K562 (cell line): ENCODE measurements around the gene ADAP1. TPM values are rescaled to one million over a fixed set of nuclear protein-coding genes. Genes with fewer than 3 reads are reported as not detected.

Experiments
- CGGBP1 ChIP-seq: fragments of 250-450 bp; sonication (Bioruptor Pico); IDR thresholded peaks from 2 replicates; pipeline ENCODE4 v1.9.0; 2021; ENCODE audit warnings: mild to moderate bottlenecking
- CSDE1 ChIP-seq, 2 experiments: fragments of 450-650 bp; IDR thresholded peaks; 2 replicates each; pipeline ENCODE4 v1.6.1; 2016; ENCODE audit warnings: mild to moderate bottlenecking in 1 of 2
- HINFP ChIP-seq: fragments of 450-650 bp; conservative IDR thresholded peaks from 2 replicates; pipeline ENCODE4 v1.6.1; 2016; ENCODE audit warnings: missing genetic modification characterization, low read depth, mild to moderate bottlenecking, control low read depth, missing compliant biosample characterization
- KDM5B ChIP-seq: fragments of 200-600 bp; sonication (generic); IDR thresholded peaks from 2 replicates; pipeline ENCODE4 v1.6.1; 2012; ENCODE audit warnings: low read depth, mild to moderate bottlenecking, moderate library complexity, low read length, control low read depth, inconsistent platforms; ENCODE audit not compliant: insufficient replicate concordance
- L3MBTL2 ChIP-seq: fragments of 450-650 bp; IDR thresholded peaks from 2 replicates; pipeline ENCODE4 v1.6.1; 2016; ENCODE audit warnings: mild to moderate bottlenecking, moderate library complexity
- LARP7 ChIP-seq: fragments of 450-650 bp; IDR thresholded peaks from 2 replicates; pipeline ENCODE4 v1.6.1; 2016
- NFIX ChIP-seq: fragments of 250-450 bp; sonication (Bioruptor Pico); IDR thresholded peaks from 2 replicates; pipeline ENCODE4 v1.4.0; 2020; ENCODE audit warnings: low read depth, mild to moderate bottlenecking, moderate library complexity
- PHF8 ChIP-seq: fragments of 200-600 bp; sonication (generic); IDR thresholded peaks from 2 replicates; pipeline ENCODE4 v1.6.1; 2012; ENCODE audit warnings: mixed run types, mild to moderate bottlenecking, inconsistent platforms, low read length, moderate library complexity, borderline replicate concordance
- PML ChIP-seq: IDR thresholded peaks from 2 replicates; pipeline ENCODE4 v1.6.1; 2012; ENCODE audit warnings: low read length, inconsistent platforms
- POU5F1 ChIP-seq: fragments of 150-350 bp; IDR thresholded peaks from 2 replicates; pipeline ENCODE4 v1.6.1; 2014; ENCODE audit warnings: borderline replicate concordance, low read length, low read depth, mild to moderate bottlenecking; ENCODE audit not compliant: partially characterized antibody
- RNF219 ChIP-seq: fragments of 250-450 bp; sonication (Bioruptor Pico); IDR thresholded peaks from 2 replicates; pipeline ENCODE4 v1.5.0; 2022; ENCODE audit warnings: mild to moderate bottlenecking
- ZBTB33 ChIP-seq: sonication (generic); formaldehyde crosslinking; IDR thresholded peaks from 2 replicates; pipeline ENCODE4 v1.8.1; 2023; ENCODE audit warnings: mild to moderate bottlenecking, missing genetic modification reagents
- ZNF436 ChIP-seq: fragments of 250-450, 450-650 bp; sonication (Bioruptor Pico); formaldehyde crosslinking; IDR thresholded peaks from 2 replicates; pipeline ENCODE4 v1.7.0; 2020; ENCODE audit warnings: mild to moderate bottlenecking
- polyA plus RNA-seq, 8 experiments: library from polyadenylated mRNA; depleted of rRNA in 4 of 8; stranded (reverse) in 5 of 8; unstranded in 3 of 8; fragments of >200 nt; fragmentation: Nextera tagmentation in 2 of 8; fragmentation: Illumina TruSeq in 1 of 8; extraction: Ambion mirVana in 2 of 8; extraction: Trizol in 1 of 8; gene quantifications; 2 replicates each; pipeline versions ENCODE4 v1.2.1 to v1.2.3, GENCODE V29; 2011 to 2014; ENCODE audit warnings: inconsistent platforms in 1 of 8, missing spikeins in 1 of 8
- total RNA-seq, 7 experiments: library from RNA; depleted of rRNA in 6 of 7; stranded (reverse); fragments of >200 nt in 6 of 7; fragmentation: Illumina TruSeq in 2 of 7; extraction: Trizol in 2 of 7; gene quantifications; 2 replicates each; pipeline versions ENCODE4 v1.2.1 to v1.2.3, GENCODE V29; 2011 to 2021; ENCODE audit warnings: low replicate concordance in 1 of 7
- TF ChIP-seq, protein P1 (sequence below): sonication (generic); formaldehyde crosslinking; IDR thresholded peaks from 2 replicates; pipeline ENCODE4 v1.8.1; 2023; ENCODE audit warnings: mild to moderate bottlenecking, missing genetic modification reagents, moderate library complexity
- TF ChIP-seq, protein P2 (sequence below): fragments of 250-450 bp; sonication (Bioruptor Pico); IDR thresholded peaks from 2 replicates; pipeline ENCODE4 v1.8.0; 2021; ENCODE audit warnings: moderate library complexity, mild to moderate bottlenecking, inconsistent platforms

Gene ADAP1
- total and polyA plus RNA-seq, 9 of the 15 experiments (the other 6 are each of a cell fraction or from before 2014, with no cell fraction given), result 0.27 to 1.4 (median 0.52) TPM; not detected in 3

DNA sequence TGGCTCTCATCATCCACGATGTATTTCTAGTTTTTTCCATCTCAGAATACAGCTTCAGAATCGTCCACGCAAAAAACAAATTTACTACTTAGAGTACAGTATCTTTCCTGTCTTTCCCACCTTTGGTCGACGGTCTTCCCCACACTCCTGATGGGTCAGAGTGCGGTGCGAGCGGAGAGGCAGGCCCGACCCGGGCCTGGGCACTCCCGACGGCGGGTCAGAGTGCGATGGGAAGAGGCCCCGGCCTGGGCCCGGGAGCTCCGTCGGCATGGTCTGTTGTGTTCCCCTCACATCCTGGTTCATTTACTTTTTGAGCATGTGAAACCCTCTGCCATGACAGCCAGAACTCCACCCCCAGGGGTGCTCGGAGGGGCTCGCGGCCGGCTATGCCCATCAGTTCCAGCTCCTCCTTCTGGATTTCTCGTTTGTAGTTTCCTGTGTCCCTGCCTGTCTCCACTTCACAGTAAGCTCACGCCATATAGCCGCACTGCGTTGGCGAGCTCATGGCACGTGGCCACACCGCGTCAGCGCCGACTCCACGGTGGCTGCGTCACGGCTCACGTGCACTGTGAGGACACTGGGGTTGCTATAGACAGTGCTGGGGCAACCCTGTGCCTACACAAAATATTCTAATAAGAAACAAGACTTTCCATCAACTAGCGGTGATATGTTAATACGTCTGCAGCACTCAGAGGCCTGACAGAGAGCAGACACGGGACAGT lies 13.0 kb upstream of the ADAP1 start (continued):
- TF ChIP-seq, protein P1, sequence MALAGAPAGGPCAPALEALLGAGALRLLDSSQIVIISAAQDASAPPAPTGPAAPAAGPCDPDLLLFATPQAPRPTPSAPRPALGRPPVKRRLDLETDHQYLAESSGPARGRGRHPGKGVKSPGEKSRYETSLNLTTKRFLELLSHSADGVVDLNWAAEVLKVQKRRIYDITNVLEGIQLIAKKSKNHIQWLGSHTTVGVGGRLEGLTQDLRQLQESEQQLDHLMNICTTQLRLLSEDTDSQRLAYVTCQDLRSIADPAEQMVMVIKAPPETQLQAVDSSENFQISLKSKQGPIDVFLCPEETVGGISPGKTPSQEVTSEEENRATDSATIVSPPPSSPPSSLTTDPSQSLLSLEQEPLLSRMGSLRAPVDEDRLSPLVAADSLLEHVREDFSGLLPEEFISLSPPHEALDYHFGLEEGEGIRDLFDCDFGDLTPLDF (CRISPR knock-in tag), result no peak
- no peak for TF ChIP-seq RNF219
- no peak for TF ChIP-seq HINFP
- TF ChIP-seq LARP7, result no peak
- TF ChIP-seq L3MBTL2, result no peak
- TF ChIP-seq, protein P2, sequence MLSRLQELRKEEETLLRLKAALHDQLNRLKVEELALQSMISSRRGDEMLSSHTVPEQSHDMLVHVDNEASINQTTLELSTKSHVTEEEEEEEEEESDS (CRISPR knock-in tag), result no peak
- 0 out of 2 replicates have a peak, but pooled peaks have one; percentile 3 for TF ChIP-seq PML
- no peak for TF ChIP-seq KDM5B
- TF ChIP-seq ZNF436 (CRISPR knock-in tag), result no peak
- no peak for TF ChIP-seq CGGBP1 (CRISPR knock-in tag)
- no peak for TF ChIP-seq NFIX (CRISPR knock-in tag)
- TF ChIP-seq CSDE1 (IDR thresholded peaks at IDR 0.05), result no peak
- TF ChIP-seq PHF8, result no peak
- no peak for TF ChIP-seq POU5F1
- TF ChIP-seq ZBTB33 (CRISPR knock-in tag), result 0 out of 2 replicates have a peak, but pooled peaks have one; percentile 21
